ENCODE data around the gene ZFYVE9.

Gene ZFYVE9

GRCh38 chr1:52249831-52250230 is 107.9 kb downstream of the ZFYVE9 start:
- no peak for DNase-seq (ENCODE audit: low read depth)

DNA sequence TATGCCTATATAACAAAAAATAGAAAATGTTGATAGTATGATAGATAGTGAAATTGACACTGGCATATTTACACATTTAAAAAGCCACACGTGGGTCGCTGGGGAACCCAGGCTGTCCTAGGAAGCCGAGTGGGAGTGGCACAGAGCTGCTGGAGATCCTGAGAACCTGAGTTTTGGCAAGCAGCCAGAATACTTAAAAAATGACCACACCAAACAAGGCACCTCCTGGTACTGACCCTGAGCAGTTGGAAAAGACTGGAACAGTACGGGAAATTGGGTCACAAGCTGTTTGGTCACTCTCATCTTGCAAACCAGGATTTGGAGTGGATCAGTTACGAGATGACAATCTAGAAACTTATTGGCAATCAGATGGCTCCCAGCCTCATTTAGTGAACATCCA is 111.5 kb downstream of the ZFYVE9 start:
- no peak for DNase-seq (ENCODE audit: low read depth)

- DNase-seq (ENCODE audit: low read depth), result no peak
Measured at GRCh38 chr1:52259886-52260285, 118.0 kb downstream of the ZFYVE9 start.

DNA sequence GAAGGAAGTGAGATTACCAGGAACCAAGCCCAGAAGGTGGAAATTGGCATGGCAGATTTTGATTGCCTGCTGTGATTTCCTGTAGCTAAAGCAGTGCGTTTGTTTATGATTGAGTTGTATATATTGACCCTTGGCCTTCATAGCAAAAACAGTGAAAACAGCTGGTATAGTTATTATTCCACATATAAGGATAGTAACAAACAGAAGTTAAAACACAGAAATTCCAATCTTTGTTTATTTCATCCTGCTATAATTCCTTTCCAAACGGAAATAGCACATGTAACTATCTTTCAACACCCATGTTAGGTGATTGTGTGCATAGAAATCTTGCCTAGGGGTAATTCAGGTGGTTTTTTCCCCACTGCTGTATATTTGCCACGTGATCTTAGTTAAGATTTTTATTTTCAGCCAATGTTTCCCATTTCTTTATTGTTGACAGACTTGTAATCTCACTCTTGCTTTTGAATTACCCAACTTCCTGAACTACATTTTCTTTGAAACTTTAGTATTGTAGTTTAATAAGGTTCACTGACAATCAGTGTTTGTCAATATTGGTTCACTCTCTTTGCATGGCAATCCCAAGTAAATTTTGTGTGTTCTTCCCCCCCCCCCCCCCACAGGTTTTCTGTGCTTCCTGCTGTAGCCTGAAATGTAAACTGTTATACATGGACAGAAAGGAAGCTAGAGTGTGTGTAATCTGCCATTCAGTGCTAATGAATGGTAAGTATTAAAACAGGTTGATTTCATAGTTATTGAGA is 121.4 kb downstream of the ZFYVE9 start:
- DNase-seq (ENCODE audit: low read depth), result no peak

GRCh38 chr1:52264530-52265115 is 122.7 kb downstream of the ZFYVE9 start:
- DNase-seq (ENCODE audit: low read depth), result no peak

- DNase-seq (ENCODE audit: low read depth), result no peak
Measured at GRCh38 chr1:52266507-52266906, 124.6 kb downstream of the ZFYVE9 start.

GRCh38 chr1:52268372-52268771 is 126.5 kb downstream of the ZFYVE9 start:
- peak; percentile 18 for DNase-seq (ENCODE audit: low read depth)

DNA sequence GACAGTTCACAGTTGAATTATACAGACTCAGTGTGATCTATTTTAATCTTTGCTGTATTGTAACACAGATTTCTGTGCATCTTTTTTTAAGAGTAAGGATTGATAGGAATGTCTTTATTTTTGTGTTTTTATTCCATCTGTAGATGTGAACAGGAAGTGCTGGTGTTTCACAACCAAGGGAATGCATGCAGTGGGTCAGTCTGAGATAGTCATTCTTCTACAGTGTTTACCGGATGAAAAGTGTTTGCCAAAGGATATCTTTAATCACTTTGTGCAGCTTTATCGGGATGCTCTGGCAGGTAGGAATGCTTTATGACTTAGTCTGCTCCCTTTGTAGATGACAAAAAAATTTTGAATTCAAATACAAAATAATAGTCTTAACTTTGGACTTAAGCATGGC is 139.6 kb downstream of the ZFYVE9 start:
- peak; percentile 30 for DNase-seq (ENCODE audit: low read depth)

DNA sequence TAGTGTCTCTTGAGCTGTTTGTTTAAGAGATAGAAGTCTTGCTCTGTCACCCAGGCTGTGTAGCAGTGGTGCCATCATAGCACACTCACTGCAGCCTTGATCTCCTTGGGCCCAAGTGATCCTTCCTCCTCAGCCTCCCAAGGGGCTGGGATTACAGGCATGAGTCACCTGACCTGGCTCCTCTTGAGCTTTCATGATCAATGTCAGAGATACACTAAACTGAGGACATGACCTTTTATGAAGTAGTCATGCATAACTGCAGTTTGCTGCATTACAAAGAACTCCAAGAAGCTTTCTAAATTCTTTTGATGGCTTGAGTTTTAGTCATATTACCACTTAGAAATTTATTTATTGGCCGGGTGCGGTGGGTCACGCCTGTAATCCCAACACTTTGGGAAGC is 146.4 kb downstream of the ZFYVE9 start:
- DNase-seq (ENCODE audit: low read depth), result peak; percentile 77

GRCh38 chr1:52294580-52294979 is 152.7 kb downstream of the ZFYVE9 start:
- DNase-seq (ENCODE audit: low read depth), result peak; percentile 3

- peak; percentile 76 for DNase-seq (ENCODE audit: low read depth)
Measured at GRCh38 chr1:52296345-52296744, 154.5 kb downstream of the ZFYVE9 start.

- DNase-seq (ENCODE audit: low read depth), result no peak
Measured at GRCh38 chr1:52305417-52306226, 163.7 kb downstream of the ZFYVE9 start.

- DNase-seq (ENCODE audit: low read depth), result no peak
Measured at GRCh38 chr1:52306227-52307006, 164.5 kb downstream of the ZFYVE9 start.

DNA sequence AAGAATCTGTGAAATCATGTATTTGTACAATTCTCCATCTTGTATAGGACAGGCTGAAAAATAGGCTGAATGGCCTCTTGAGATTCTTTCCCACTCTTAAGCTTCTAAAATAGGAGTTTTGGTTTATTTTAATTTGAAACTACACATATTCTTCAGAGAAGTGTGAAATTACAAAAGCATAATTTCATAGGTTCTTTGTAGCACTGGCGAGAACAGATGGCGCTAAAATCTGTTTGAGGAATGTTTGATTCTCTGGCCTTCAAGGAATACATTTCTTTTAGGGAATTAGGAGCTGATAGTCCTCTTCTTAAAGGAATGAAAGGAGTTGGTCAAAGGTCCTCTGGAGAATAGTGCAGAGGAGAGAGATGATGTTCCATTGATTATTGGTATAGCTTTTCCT is 179.2 kb downstream of the ZFYVE9 start:
- DNase-seq (ENCODE audit: low read depth), result no peak

DNA sequence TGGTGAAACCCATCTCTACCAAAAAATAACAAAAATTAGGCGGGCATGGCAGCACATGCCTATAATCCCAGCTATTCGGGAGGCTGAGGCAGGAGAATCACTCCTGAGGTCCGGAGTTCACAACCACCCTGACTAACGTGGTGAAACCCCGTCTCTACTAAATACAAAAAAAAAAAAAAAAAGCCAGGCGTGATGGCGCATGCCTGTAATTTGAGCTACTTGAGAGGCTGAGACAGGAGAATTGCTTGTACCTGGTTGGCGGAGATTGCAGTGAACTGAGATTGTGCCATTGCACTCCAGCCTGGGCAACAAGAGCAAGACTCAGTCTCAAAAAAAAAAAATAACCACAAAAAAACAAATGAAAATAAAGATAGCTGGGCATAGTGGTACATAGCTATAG is 181.8 kb downstream of the ZFYVE9 start:
- DNase-seq (ENCODE audit: low read depth), result no peak

DNA sequence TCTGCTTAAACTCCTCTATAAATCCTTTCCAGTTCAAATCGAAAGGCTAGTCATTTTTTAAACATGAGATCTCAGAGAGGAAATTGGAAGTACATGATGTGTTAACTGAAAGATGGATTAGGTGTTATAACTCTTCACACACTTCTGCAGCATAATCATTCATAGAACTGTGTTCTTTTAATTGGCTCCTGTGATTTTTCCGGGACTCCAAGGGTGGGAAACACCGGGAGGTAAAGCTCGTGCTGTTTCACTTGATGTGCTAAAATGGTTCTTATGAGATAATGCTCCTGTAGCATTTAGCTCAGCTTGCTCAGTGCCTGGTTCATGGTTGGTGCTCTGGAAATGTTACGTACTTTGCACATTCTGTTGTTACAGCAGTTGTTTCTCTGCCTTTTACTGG is 183.9 kb downstream of the ZFYVE9 start:
- DNase-seq (ENCODE audit: low read depth), result no peak

- no peak for DNase-seq (ENCODE audit: low read depth)
Measured at GRCh38 chr1:52328615-52329014, 186.7 kb downstream of the ZFYVE9 start.

DNA sequence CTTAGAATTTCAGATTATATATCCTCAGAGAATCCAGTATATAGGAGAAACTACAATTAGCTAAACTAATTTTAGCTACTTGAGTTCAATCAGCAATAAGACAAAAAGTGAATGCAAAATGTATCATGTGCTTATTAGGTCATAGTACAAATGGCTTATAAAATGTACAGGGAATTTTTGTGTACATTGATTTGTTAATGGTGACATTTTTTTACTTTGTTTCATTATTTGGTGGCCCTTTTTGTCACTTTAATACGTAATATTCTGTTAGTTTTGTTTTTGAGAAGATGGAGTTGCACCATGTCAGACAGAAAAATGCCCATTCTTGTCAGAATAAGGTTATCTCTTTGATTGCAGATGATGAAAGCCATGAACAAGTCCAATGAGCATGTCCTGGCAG is 190.5 kb downstream of the ZFYVE9 start:
- no peak for DNase-seq (ENCODE audit: low read depth)

DNA sequence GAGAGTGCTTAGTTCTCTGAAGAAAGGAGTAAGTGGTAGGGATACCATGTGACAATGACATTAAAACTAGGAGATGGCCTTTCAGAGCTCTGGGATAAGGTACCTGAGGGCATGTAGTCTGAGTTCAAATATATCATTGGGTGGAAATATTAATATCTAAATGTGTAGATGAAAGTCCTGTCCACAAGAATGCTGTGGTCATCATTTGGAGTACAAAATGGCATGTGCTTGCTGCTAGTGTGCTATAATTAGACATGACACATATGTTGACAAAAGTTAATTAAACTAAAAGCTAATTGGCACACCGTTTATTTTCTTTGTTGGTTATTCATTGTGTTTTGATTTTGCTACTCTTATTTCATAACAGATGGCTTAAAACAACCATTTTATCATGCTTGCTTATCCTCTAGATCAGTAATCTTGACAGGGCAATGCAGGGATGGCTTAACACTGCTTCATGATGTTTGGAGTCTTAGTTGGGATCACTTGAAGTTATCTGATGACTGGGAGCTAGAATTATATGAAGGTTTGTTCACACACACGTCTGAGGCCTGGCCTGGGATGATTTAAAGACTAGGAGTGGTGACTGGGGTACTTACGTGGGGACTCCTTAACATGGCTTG is 193.1 kb downstream of the ZFYVE9 start:
- DNase-seq (ENCODE audit: low read depth), result no peak

- DNase-seq (ENCODE audit: low read depth), result no peak
Measured at GRCh38 chr1:52337439-52337838, 195.6 kb downstream of the ZFYVE9 start.

DNA sequence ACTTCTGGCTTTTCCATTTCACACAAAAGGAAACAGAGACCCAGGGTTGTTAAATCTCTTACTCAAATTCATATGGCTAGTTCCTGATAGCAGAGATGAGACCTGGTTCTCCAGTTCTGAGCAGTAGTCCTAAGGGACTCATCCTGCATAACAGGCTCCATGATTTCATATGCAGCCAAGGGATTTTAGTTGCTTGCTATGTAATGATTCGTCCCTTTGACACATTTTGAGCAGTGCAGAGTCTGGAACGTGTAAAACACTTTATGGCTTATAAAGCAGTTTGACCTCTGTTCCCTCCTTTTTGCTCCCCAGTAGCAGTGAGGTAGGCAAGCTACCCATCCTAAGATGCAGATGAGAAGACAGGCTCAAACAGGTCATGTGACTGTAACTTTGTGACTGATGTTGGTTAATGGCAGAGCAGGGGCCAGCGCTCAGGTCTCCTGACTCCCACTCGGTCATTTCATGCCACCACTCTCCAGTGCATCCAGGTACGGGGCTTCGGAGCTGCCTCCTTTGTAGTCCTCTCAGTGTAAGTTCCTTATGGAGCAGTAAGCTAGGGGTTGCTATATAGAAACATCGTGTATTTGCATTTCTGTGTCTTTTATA is 199.9 kb downstream of the ZFYVE9 start:
- no peak for DNase-seq (ENCODE audit: low read depth)
